Globus pallidus (tissue), 1 donor: ENCODE data around the gene POLR3K.
A peak's percentile ranks its signal among the peaks of the same experiment; 100 is the strongest.
"Not testable (repeated sequence)": the region's sequence is repeated elsewhere in the genome, so short reads cannot be mapped to it uniquely, and the experiment has no call there.

Experiments used
- DNase-seq: peaks from one replicate; pipeline ENCODE4 v3.0.0-alpha.2; 2015; ENCODE audit warnings: low spot score

The POLR3K gene

DNA sequence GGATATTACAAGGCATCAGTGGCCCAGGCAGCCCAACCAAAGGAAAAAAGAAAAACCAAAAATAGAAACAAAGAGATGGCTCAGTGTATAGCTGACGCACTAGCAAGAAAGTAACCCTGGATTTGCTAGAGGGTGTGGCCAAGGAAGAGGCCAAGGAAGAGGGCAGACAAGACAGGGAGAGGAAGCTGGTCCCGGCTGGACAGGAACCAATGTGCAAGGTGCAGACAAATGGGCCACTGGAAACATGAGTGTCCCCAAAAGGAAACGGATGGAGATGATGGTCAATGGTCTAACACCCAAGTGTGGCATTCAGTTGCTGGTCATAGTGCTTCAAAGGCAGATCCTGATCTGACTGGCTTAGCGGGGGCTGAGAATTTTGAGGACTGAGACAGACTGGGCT lies 10.7 kb downstream of the POLR3K start:
- DNase-seq, result no peak

DNA sequence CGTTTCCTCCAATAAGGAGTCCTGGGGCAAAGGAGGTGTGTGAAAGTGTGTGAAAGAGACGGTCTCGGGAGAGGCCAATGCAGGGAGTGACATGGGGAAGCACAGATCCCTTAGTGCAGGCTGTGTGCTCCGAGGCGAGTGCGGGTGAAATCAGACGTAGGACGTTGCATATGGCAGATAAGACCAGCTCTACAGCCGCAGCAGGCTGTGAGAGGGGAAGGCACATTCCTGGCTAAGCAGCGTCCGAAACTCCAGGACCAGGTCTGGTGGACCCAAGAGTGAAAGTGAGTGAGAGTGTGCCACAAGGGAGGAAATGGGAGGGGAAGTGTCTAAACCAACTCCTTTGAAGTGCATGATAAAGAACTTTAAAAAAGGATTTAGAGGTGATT lies 11.3 kb downstream of the POLR3K start:
- no peak for DNase-seq

DNA sequence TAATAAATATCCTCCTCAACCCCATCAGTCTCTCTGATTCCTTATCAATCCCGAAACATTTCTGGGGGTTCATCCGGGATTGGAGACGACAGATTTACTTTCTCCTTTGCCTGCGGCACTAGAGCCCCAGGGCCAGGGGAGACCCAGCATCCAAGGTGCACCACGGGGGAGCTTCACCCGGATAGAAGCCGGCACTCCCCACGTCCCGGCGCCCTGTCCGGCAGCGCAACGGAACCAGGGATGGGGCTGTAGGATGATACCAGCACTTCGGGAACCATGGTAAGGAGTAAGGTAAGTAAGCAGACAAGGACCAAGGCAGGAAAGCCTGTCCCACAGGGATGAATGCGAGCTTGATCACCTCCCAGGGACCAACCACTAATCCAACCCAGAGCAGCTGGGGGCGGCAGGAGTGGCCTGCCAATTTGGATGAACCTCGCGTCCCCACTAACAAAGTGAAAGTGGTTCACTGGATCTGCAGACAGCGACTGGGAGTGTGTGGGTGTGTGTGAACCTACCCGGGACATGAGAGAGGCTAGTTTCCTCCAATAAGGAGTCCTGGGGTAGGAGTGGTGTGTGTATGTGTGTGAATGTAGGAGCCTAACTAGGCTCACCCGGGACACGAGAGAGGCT lies 11.9 kb downstream of the POLR3K start:
- no peak for DNase-seq

DNA sequence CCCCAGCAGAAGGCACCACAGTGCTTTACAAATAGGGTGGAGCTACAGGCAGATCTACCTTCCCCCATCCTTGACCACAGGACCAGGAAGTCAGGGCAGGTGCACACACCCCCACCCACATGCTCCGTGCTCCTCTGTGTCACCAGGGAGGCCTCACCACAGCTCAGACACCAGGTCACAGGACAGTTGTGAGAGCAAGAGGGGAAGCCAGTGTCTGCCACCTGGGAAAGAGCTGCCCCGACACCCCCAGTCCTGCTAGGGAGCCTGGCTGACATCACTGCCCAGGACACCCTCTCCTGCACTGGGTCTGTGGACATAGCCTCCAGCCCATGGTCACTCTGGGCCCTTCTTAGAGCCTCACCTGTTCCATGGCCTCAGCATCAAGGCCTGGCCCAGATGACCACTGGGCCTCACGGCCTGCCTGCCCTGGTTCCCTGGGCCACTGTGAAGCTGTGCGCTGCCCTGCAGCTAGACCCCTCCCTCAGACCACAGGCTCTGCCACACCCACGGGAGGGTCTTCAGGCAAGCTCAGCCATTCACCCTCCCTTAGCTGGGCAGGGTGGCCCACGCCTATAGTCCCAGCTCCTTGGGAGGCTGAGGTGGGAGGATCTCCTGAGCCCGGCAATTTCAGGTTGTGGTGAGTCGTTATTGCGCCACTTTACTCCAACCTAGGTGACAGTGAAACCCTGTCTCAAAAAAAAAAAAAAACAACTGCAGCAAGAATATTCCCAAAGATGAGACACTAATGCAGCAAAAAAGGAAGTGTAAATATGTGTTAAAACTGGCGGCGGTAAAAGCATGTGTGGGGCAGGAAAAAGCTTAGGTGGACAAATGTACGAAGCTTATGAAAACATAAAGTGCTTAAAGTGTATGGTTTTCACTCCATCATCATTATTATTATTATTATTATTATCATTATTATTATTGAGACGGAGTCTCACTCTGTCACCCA lies 14.2 kb downstream of the POLR3K start:
- no peak for DNase-seq

DNA sequence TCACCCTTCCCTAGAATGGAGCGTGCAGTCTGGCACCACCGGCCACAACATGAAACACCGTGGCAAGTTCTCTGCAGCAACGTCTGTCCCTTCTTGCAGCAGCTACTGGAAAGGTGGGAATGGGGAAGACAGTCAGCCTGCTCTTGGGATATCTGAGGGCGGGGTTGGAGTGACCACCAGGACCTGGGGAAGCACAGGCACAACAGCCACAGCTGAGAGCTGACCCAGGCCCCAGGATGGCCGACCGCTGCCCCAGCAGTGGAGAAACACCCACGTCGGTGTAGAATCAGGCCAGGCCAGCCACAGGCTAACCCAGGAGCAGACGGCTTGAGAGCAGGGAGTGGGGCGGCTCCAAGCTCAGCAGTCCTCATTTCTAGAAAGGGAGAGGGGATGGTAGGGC lies 15.2 kb downstream of the POLR3K start:
- DNase-seq, result not testable (repeated sequence)

DNA sequence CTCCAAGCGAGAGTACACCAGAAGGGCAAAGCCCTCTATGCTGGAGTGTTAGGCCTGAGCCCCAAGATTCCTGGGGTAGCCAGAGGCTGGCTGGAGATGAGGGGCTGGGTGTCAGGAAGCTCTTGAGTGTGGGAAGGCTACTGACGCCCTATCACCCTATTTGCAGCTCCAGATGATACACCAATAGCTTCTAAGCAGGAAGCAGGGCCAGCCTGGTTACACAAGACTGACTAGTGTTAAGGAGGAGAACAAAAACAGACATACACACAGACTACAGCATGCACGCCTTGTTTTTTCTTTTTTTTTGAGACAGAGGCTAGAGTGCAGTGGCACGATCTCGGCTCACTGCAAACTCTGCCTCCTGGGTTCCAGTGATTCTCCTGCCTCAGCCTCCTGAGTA lies 15.9 kb downstream of the POLR3K start:
- DNase-seq, result peak; percentile 20

DNA sequence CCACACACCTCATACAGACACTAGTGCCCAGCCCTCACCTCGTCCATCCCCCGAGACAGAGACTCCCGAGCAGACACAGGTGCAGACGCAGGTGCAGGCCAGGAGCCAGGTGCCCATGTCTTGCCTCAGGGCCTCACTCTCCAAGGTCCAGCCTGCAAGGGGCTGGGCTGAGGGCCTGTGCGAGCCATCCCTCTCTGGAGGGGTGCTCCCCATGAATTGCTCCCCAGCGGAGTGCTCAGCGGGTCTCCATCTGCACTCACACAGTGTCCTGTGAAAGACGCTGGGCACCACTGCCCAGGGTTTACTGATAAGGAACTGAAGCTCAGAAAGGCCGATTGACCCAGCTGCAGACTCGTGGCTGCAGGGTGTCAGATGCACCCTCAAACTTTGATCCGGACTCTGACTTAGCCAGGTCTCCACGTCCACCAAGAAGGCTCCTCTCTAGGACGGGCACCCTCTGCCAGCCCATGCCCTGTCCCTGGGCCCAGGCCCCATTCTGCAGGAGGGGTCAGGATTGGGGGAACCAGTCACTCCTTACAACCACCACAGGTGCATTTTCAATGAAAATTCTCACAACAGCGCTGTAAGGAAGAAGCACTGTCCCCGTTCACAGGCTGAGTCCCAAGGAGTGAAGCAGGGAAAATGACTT lies 16.9 kb downstream of the POLR3K start:
- DNase-seq, result no peak

DNA sequence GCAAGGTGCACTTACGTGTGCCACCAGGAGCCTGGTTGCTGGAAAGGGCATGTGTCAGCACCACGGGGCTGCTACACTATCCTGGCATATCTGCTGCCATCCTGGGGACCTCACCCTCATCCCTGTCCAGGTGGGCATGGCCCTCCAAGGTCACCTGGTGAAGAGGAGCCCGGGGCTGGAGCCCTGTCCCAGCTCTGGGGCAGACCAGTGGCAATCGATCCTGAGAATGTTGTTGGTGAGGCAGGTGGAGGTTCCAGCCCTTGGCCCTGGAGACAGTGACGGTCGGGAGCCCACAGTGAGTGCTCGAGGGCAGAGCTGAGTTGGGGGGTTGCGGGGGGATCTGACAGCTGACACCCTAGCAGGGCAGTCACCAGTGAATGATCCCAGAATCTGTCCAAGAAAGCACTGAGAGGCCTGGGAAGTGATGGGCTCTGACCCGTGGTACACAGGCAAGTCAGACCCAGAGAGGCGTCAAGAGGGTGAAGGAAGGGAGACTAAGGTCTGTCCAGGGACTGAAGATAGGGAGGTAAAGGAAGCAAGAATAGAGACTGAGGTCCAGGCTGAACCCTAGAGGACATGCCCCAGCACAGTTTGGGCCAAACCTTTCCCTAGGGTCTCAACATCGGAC lies 17.6 kb downstream of the POLR3K start:
- DNase-seq, result no peak

DNA sequence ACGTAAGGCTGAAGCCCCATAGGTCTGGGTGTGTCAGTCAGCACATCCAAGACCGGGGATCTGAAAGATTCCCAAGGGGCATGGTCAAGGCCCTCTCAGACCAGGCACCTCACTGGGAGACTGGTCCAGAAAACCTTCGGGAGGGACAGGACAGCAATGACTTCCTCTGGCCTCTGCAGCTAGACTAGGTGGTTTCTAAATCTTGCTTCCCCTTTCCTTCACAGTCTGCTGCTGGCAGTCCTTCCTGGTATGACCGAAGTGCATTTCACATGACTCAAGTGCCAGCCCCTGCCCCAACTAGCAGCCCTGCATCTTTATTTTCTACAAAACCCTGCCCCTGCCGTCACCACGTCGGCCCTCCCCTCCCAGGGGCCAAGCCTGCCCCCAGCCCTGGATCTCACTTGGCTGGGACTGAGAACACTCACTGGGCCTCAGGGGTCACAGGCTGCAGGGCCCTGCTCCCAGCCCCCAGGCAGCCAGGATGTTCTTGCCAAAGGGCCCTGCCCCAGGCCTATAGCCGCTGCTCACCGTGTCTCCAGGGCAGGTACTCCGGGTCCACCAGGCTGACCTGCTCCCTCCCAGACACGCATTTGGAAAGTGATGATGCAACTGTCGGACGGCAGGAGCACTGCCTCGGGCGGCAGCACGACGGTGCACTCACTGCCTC lies 18.3 kb downstream of the POLR3K start:
- DNase-seq, result peak; percentile 38

DNA sequence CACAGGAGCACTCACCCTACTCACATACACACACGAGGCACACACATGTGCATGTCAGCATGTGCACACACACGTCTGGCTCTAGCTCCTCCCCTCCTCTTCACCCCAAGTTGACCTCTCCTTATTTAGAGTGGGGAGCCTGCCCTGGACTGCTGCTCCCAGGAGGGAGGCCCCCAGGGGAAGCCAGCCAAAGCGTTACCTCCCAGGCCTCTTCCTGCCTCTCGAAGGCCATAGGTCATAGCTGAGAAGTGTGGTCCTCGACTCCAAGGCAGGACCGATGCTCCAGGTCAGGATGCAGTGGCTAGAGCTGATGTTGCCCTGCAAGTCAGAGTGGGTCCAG lies 18.8 kb downstream of the POLR3K start:
- no peak for DNase-seq

DNA sequence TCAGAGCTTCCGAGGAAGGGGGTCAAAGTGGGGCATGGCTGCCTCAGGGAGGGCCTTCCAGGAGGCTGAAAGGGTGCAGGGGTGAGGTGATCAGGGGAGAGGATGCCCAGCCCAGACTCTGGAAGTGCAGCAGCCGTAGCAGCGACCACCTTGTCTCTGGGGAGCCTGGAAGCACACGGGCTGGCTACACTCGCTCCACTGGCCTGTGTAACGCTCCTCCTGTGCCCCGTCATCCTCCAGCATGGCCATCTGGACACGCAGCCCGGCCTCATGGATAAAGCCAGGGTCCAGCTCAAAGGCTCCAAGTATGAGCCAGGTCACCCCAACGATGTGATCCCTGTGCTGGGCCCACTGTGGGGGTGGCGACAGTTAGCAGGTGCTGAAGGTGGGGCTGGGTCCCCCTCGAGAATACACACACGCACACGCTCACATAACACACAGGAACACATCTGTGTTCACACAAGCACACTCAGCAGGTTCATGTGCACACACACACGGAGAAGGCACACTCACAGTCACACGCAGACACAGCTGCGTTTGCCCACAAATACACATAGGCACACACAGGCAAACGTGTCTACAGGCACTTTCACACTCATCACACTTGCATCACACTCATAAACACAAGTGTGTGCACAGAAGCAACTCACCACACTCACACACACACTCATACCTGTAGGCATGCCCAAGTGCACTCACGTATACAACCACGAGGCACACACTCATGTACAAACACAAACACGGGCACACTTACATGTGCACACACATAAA lies 19.3 kb downstream of the POLR3K start:
- DNase-seq, result no peak

DNA sequence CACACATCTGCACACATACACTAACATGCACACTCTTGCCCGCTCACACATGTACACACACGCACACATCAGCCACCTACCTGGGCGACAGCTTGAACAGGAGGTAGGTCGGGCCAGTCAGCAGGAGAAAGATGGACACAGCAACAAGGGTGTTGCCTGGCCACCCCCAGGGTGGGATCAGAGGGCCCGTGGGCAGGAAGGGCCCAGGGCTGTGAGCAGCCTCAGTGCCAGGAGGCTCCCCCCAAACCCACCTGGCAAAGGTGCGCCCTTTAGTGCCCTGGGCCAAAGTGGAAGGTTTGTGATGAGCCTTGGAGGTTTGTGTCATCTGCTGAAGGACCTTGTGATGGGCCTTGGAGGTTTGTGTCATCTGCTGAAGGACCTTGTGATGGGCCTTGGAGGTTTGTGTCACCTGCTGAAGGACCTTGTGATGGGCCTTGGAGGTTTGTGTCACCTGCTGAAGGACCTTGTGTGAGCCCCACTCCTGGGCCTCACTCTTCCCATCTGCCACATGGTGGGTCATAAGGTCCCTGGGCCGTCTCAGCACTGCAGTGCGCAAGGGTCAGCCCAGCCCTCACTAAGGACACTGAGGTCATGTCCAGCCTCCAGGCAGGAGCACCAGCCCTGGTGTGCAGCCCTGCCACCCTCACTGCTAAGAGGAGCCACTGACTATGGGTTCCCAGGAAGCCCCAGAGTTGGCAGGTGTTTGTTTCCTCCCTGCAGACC lies 20.1 kb downstream of the POLR3K start:
- DNase-seq, result not testable (repeated sequence)

DNA sequence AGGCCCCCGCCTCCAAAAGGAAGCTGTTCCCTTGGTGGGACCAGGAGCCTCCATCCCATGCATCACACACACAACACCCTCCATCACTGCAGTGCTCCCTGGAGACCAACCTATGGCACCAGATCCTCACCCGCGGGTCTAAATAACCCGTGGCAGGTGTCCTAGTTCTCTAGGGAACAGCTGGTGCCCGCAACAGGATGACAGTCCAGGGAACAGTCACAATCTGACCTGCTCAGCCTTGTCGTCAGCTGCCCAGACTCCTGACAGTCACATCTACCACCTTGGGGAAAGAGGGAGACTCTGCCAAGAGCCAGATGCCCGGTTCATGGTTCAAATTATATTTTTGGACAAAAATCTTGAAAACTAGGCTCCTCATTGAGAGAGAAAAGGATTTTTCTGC lies 22.8 kb downstream of the POLR3K start:
- DNase-seq, result not testable (repeated sequence)

DNA sequence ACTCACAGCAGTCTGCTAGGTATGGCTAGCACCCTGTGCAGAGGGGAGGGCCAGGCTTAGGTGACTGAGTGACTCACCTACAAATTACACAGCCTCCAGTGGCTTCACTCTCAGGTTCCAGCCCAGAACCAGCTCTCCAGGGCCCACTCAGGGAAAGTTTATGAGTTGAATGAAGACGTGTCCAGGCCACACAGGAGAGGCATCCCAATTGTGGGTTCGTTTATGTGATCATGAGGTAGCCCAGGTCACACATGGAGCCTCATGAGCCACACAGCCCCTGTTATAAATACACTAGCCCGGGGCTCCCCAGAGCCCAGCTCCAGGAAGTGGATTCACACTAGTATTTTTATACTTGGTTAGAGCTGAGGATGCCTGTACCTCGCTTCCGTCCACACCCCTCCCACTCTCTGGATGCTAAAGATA lies 27.5 kb downstream of the POLR3K start:
- not testable (repeated sequence) for DNase-seq

DNA sequence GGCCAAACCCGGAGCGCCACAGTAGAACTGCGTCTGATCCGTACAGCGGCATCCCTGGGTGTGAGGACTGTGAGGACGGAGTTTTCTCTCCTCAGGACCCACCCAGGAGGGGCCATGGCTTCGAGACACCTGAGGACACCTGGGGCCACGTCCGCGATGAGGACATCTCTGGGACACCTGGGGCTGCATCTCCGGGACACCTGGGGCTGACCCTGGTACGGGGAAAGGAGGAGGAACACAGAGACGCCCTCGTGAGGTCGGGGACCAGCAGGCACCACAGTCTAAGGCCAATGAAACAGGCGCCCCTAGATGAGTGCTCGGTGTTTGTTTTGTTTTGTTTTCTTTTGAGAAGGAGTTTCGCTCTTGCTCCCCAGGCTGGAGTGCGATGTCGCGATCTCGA lies 29.3 kb downstream of the POLR3K start:
- not testable (repeated sequence) for DNase-seq

DNA sequence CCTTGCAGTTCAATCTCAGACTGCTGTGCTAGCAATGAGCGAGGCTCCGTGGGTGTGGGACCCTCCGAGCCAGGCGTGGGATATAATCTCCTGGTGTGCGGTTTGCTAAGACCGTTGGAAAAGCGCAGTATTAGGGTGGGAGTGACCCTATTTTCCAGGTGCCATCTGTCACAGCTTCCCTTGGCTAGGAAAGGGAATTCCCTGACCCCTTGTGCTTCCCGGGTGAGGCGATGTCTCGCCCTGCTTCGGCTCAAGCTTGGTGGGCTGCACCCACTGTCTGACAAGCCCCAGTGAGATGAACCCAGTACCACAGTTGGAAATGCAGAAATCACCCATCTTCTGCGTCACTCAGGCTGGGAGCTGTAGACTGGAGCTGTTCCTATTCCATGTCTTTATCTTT lies 32.5 kb downstream of the POLR3K start:
- not testable (repeated sequence) for DNase-seq

DNA sequence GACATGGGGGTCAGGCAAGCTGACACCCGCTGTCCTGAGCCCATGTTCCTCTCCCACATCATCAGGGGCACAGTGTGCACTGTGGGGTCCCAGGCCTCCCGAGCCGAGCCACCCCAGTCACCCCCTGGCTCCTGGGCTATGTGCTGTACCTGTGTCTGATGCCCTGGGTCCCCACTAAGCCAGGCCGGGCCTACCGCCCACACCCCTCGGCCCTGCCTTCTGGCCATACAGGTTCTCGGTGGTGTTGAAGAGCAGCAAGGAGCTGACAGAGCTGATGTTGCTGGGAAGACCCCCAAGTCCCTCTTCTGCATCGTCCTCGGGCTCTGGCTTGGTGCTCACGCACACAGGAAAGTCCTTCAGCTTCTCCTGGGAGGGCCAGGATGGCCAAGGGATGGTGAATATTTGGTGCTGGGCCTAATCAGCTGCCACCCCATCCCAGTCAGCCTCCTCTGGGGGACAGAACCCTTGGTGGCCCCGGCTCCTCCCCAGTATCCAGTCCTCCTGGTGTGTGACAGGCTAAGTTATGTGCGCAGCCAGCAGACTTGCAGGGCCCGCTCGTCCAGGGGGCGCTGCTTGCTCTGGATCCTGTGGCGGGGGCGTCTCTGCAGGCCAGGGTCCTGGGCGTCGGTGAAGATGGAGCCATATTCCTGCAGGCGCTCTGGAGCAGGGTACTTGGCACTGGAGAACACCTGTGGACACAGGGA lies 36.2 kb downstream of the POLR3K start:
- not testable (repeated sequence) for DNase-seq

DNA sequence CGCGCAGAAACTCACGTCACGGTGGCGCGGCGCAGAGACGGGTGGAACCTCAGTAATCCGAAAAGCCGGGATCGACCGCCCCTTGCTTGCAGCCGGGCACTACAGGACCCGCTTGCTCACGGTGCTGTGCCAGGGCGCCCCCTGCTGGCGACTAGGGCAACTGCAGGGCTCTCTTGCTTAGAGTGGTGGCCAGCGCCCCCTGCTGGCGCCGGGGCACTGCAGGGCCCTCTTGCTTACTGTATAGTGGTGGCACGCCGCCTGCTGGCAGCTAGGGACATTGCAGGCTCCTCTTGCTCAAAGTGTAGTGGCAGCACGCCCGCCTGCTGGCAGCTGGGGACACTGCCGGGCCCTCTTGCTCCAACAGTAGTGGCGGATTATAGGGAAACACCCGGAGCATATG lies 42.6 kb downstream of the POLR3K start:
- DNase-seq, result not testable (repeated sequence)

DNA sequence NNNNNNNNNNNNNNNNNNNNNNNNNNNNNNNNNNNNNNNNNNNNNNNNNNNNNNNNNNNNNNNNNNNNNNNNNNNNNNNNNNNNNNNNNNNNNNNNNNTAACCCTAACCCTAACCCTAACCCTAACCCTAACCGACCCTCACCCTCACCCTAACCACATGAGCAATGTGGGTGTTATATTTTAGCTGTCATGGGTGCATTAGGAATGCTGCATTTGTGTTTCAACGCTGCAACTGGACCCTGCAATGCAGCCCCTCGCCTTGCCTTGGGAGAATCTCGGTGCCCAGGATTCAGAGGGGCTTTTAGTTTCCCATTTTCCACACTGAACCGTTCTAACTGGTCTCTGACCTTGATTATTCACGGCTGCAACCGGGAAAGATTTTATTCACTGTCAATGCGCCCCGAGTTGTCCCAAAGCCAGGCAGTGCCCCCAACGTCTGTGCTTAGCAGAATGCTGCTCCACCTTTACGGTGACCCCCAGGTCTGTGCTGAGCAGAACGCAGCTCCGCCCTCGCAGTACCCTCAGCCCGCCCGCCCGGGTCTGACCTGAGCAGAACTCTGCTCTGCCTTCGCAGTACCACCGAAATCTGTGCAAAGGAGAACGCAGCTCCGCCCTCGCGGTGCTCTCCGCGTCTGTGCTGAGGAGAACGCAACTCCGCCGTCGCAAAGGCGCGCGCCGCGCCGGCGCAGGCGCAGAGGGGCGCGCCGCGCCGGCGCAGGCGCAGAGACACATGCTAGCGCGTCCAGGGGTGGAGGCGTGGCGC lies 43.3 kb downstream of the POLR3K start:
- DNase-seq, result no peak
